Activated CD4-positive, alpha-beta T cell treated with anti-CD3 and anti-CD28 coated beads for 1 hour (primary cell): ENCODE results near the gene ERCC3.
"Not testable (repeated sequence)": the region's sequence is repeated elsewhere in the genome, so short reads cannot be mapped to it uniquely, and the experiment has no call there.

ENCODE experiments used
- DNase-seq: peaks from one replicate; pipeline ENCODE4 v3.0.0-alpha.2; 2020

The ERCC3 gene

DNA sequence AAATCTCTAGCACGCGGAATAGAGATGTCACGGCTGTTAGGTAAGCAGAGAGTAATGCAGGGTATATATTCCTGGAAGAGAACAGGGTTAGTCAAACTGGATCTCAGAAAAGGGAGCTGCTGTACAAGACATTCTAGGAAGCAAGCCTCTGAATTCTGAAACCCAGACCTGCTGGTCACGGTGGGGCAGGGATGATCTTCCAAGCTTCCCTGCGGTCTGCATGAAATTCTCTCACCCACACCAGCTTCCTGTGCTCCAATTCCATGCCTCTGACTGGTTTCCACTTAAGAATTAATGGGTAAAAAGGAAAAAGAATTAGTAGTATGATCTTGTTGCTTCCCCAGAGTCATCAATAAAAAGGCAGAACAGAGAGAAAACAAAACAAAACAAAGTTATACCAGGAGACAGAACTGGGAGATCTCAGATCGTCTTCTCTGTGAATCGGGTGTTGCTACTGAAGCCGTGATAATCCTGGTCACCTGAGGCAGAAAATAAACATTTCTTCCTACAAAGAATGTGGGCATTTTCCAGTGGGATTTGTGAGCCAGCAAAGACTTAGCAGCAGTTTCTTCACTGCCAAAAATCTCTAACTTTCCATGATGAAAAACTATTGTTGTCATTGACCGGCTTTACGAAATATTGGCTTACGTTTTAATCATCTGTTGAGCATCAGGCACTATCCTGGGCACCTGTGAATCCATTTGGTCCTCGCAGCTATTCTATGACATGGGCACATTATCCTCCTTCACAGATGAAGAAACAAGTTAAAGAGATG lies 68.6 kb downstream of the ERCC3 start:
- no peak for DNase-seq

DNA sequence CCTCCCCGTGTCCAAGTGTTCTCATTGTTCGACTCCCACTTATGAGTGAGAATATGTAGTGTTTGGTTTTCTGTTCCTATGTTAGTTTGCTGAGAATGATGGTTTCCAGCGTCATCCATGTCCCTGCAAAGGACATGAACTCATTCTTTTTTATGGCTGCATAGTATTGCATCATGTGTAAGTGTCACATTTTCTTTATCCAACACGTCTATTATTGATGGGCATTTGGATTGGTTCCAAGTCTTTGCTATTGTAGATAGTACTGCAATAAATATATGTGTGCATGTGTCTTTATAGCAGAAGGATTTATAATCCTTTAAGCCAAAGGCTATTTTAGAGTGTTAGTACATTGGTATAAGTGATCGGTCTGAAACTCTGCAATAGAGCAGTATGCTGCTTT lies 69.8 kb downstream of the ERCC3 start:
- DNase-seq: not testable (repeated sequence)

DNA sequence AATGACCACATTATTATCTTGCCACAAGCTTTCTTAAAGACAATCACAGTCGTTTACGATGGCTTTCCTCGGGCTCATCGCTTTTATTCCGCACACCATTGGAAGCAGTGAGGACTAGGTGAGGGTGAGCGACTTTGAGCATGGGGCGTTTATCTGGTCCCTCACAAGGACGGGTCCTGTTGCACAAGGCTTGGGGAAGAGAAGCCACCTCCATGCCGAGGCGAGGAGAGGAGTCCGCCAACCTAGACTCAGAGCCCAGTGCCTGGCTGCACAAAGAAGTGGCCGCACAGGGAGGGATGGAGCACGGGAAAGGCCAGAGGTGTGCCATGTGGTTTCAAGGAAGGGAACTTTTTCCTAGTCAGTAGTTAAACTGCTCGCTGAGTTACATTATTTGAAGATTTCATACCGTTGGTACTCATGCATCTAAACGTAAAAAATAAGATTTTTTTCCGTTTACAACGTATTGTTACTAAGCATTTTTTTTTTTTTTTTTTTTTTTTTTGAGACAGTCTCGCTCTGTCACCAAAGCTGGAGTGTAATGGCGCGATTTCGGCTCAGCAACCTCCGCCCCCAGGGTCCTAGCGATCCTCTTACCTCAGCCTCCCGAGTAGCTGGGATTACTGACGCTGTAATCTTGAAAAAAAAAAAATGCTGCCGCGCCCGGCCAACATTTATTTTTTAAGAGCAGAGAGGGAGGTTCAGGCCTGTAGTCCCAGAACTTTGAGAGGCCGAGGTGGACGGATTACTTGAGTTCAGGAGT lies 73.0 kb downstream of the ERCC3 start:
- no peak for DNase-seq

GRCh38 chr2:127220102-127220767 lies 73.7 kb downstream of the ERCC3 start, which contains the start of gene CYP27C1:
CYP27C1 (minus strand) TSS chr2:127220299; CDS start chr2:127220270, 29 bp downstream.
- DNase-seq: no peak

- DNase-seq: no peak
Observed at GRCh38 chr2:127219171-127220070, 74.5 kb downstream of the ERCC3 start.

- DNase-seq: no peak
Observed at GRCh38 chr2:127218812-127219170, 75.2 kb downstream of the ERCC3 start.

DNA sequence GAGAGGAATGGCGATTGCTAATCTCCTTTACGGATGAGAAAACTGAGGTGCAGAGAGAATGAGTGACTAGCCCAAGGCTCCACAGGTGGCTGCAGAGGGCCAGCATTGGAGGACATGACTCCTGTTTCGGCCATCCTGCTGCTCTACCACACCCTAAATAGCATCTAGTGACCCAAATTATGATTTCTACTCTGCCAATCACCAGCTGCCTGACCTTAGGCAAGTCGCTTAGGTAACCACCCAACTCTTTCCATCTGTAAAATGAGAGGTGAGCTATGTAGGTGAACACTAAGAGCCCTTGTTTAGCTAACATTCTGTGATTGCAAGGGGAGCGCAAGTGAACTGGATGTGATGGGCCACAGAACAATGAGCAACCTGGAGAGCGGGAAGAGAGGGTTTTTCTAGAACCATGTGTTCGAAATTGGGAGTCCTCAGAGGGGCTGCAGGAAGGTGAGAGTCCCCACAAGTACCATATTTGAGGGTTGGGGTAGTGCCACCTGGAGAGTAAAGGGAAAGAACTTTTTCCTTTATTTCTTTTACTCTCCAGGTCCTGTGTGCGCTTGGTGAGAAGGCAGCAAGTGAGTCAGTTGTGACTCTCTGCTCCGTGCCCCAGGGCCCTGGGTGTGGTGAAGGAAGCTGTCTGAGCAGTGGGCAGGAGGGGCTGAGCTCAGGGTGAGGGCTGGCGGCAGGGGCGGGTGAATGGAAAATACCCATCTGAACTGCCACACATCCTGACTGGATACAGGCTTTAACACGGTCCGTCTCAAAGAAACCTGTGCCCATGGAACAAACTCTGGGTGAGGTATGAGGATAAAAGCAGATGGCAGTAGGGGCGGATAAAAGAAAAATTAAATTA lies 76.2 kb downstream of the ERCC3 start:
- no peak for DNase-seq

DNA sequence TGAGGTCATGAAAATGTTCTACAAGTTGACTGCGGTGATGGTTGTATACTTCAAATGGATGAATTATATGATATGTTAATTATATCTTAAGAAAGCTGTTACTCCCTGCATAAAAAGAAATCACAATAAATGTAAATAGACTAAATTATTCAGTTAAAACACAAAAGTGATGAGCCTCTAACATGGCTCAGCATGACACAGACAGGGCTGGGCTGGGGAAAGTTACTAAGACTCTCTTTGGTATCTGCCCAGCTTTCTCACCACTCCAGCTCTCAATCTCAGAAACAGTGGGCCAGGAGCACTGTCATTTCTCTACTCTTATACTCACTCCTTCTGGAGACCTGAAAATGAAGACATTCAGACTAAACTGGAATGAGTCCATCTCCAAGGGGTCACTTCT lies 77.4 kb downstream of the ERCC3 start:
- DNase-seq: no peak

GRCh38 chr2:127216095-127216494 lies 77.8 kb downstream of the ERCC3 start:
- DNase-seq: no peak

DNA sequence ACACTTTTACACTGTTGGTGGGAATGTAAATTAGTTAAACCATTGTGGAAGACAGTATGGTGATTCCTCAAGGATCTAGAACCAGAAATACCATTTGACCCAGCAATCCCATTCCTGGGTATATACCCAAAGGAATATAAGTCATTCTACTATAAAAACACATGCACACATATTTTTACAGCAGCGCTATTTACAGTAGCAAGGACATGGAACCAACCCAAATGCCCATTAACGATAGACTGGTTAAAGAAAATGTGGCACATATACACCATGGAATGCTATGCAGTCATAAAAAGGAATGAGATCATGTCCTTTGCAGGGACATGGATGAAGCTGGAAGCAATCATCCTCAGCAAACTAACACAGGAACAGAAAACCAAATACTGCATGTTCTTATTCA lies 79.7 kb downstream of the ERCC3 start:
- not testable (repeated sequence) for DNase-seq

- no peak for DNase-seq
Observed at GRCh38 chr2:127208313-127208712, 85.6 kb downstream of the ERCC3 start.
